Mesenchymal stem cell (in vitro differentiated cells and primary cell): ENCODE data around the gene UBE2D2.

Source experiments
- DNase-seq: peaks from one replicate; pipeline ENCODE4 v3.0.0-alpha.2; 2013
- H2AFZ ChIP-seq: one replicate; pipeline ENCODE4 v1.6.1; 2013; ENCODE audit warnings: low read depth, mild to moderate bottlenecking, control low read depth, inconsistent platforms, low read length, moderate library complexity
- H2AK5ac ChIP-seq: 2 replicates; pipeline ENCODE4 v1.6.1; 2013; ENCODE audit warnings: low read length, moderate library complexity, mild to moderate bottlenecking, inconsistent platforms; ENCODE audit not compliant: severe bottlenecking
- H2BK120ac ChIP-seq: one replicate; pipeline ENCODE4 v1.6.1; 2013; ENCODE audit warnings: low read depth, mild to moderate bottlenecking, inconsistent platforms, low read length, moderate library complexity
- H2BK12ac ChIP-seq, 2 experiments: one replicate each; pipeline ENCODE4 v1.6.1; 2013; ENCODE audit warnings: inconsistent platforms in 2 of 2, low read length in 2 of 2, mild to moderate bottlenecking in 2 of 2, moderate library complexity in 2 of 2, control low read depth in 1 of 2
- H2BK15ac ChIP-seq: one replicate; pipeline ENCODE4 v1.6.1; 2013; ENCODE audit warnings: mild to moderate bottlenecking, low read depth, inconsistent platforms; ENCODE audit not compliant: poor library complexity, severe bottlenecking
- H2BK5ac ChIP-seq: 2 replicates; pipeline ENCODE4 v1.6.1; 2013; ENCODE audit warnings: low read depth, mild to moderate bottlenecking, low read length, control low read depth, inconsistent platforms; ENCODE audit not compliant: poor library complexity, severe bottlenecking
- H3K14ac ChIP-seq, 2 experiments: one replicate each; pipeline ENCODE4 v1.6.1; 2013; ENCODE audit warnings: inconsistent platforms in 2 of 2, low read length in 2 of 2, control low read depth in 1 of 2, mild to moderate bottlenecking in 1 of 2, moderate library complexity in 1 of 2
- H3K18ac ChIP-seq, 2 experiments: one replicate each; pipeline ENCODE4 v1.6.1; 2013; ENCODE audit warnings: inconsistent platforms in 2 of 2, low read length in 2 of 2, control low read depth in 1 of 2, low read depth in 1 of 2, mild to moderate bottlenecking in 1 of 2
- H3K23ac ChIP-seq, 2 experiments: one replicate each; pipeline ENCODE4 v1.6.1; 2013; ENCODE audit warnings: inconsistent platforms in 2 of 2, low read length in 2 of 2, mild to moderate bottlenecking in 2 of 2, moderate library complexity in 2 of 2, control low read depth in 1 of 2
- H3K27ac ChIP-seq: 2 replicates; pipeline ENCODE4 v1.5.1; 2013; ENCODE audit warnings: mild to moderate bottlenecking, moderate library complexity, low read length, control low read depth, inconsistent platforms; ENCODE audit not compliant: poor library complexity, severe bottlenecking
- H3K27me3 ChIP-seq, 2 experiments: 2 replicates each; pipeline versions ENCODE4 v1.6.1 to v1.7.0; 2013; ENCODE audit warnings: low read length in 2 of 2, mild to moderate bottlenecking in 2 of 2, moderate library complexity in 2 of 2, control low read depth in 1 of 2, inconsistent platforms in 1 of 2; ENCODE audit not compliant: control insufficient read depth in 1 of 2, insufficient read depth in 1 of 2
- H3K36me3 ChIP-seq, 2 experiments: 2 replicates each; pipeline versions ENCODE4 v1.6.1 to v1.7.0; 2013; ENCODE audit warnings: low read length in 2 of 2, control low read depth in 1 of 2, inconsistent platforms in 1 of 2, low read depth in 1 of 2, mild to moderate bottlenecking in 1 of 2; ENCODE audit not compliant: insufficient read depth in 2 of 2, control insufficient read depth in 1 of 2
- H3K4ac ChIP-seq, 2 experiments: one replicate each; pipeline ENCODE4 v1.6.1; 2013; ENCODE audit warnings: inconsistent platforms in 2 of 2, low read length in 2 of 2, mild to moderate bottlenecking in 2 of 2, moderate library complexity in 2 of 2, control low read depth in 1 of 2, low read depth in 1 of 2
- H3K4me1 ChIP-seq: 2 replicates; pipeline ENCODE4 v1.6.1; 2013; ENCODE audit warnings: low read depth, low read length, control low read depth; ENCODE audit not compliant: control insufficient read depth, insufficient read depth
- H3K4me2 ChIP-seq: 2 replicates; pipeline ENCODE4 v1.6.1; 2013; ENCODE audit warnings: low read length, mild to moderate bottlenecking, inconsistent platforms; ENCODE audit not compliant: poor library complexity, severe bottlenecking
- H3K4me3 ChIP-seq, 2 experiments: 2 replicates each; pipeline versions ENCODE4 v1.5.1 to v1.7.0; 2013; ENCODE audit warnings: low read length in 2 of 2, mild to moderate bottlenecking in 2 of 2, control low read depth in 1 of 2, low read depth in 1 of 2; ENCODE audit not compliant: insufficient read depth in 1 of 2
- H3K79me1 ChIP-seq: replicated peaks from 2 replicates; pipeline ENCODE4 v1.6.1; 2013; ENCODE audit warnings: mild to moderate bottlenecking, control low read depth, low read length, inconsistent platforms; ENCODE audit not compliant: poor library complexity, severe bottlenecking
- H3K9ac ChIP-seq: 2 replicates; pipeline ENCODE4 v1.7.0; 2013; ENCODE audit warnings: mild to moderate bottlenecking, low read length, moderate library complexity
- H3K9me3 ChIP-seq: 2 replicates; pipeline ENCODE4 v1.7.0; 2013; ENCODE audit warnings: mild to moderate bottlenecking, low read length; ENCODE audit not compliant: control insufficient read depth
- H4K8ac ChIP-seq: one replicate; pipeline ENCODE4 v1.6.1; 2013; ENCODE audit warnings: inconsistent platforms, mild to moderate bottlenecking, low read length, moderate library complexity
- H4K91ac ChIP-seq: one replicate; pipeline ENCODE4 v1.6.1; 2013; ENCODE audit warnings: mild to moderate bottlenecking, low read length, inconsistent platforms
- WGBS: methylation state at CpG from one replicate; pipeline ENCODE4 v1.1.7; 2013; ENCODE audit warnings: mixed read lengths; 5-methylcytosine and 5-hydroxymethylcytosine counted together

UBE2D2 gene

GRCh38 chr5:139644001-139644456 lies 82.9 kb downstream of the UBE2D2 start:
- Histone ChIP-seq H3K9ac (no peak overlapping the region), H2BK15ac (no peak overlapping the region), H2BK120ac (no peak overlapping the region), H3K27me3 (peaks cover 0 to 12% of the 10 kb centered on the region in 2 experiments), H3K27ac (no peak overlapping the region), H3K18ac (peak overlapping the region in 1 of 2 experiments; percentile 28), H3K36me3 (no peaks in the 10 kb centered on the region), H4K91ac (no peak overlapping the region), H2BK12ac (peak overlapping the region in 1 of 2 experiments; percentile 7), H2AK5ac (peak overlapping the region; percentile 77), H3K4me1 (peaks cover 58% of the 10 kb centered on the region), H3K14ac (no peak overlapping the region), H4K8ac (no peak overlapping the region), H3K4me2 (no peak overlapping the region), H3K9me3 (no peaks in the 10 kb centered on the region), H3K23ac (no peak overlapping the region), H2BK5ac (no peak overlapping the region), H2AFZ (no peak overlapping the region), H3K4me3 (no peak overlapping the region), H3K79me1 (peaks cover 18% of the 10 kb centered on the region), H3K4ac (no peak overlapping the region)
- WGBS, result 93% methylated on average over 5 of the region's 5 CpGs
- no peak for DNase-seq

GRCh38 chr5:139644646-139645429 lies 83.7 kb downstream of the UBE2D2 start:
- H3K9me3 ChIP-seq, result no peaks in the 10 kb centered on the region
- no peak overlapping the region for H3K4me2 ChIP-seq
- peak overlapping the region; percentile 31 for H2AK5ac ChIP-seq
- H3K36me3 ChIP-seq, result peaks cover 0 to 3% of the 10 kb centered on the region in 2 experiments
- H2BK5ac ChIP-seq, result no peak overlapping the region
- H4K8ac ChIP-seq, result no peak overlapping the region
- WGBS, result 91% methylated on average over 3 of the region's 3 CpGs
- no peak overlapping the region for H3K9ac ChIP-seq
- H3K14ac ChIP-seq, result no peak overlapping the region
- H3K4me3 ChIP-seq, result no peak overlapping the region
- no peak for DNase-seq
- H3K18ac ChIP-seq, result no peak overlapping the region
- no peak overlapping the region for H3K4ac ChIP-seq
- H3K23ac ChIP-seq, result peak overlapping the region in 1 of 2 experiments; percentile 23
- H2AFZ ChIP-seq, result no peak overlapping the region
- peaks cover 0 to 12% of the 10 kb centered on the region in 2 experiments for H3K27me3 ChIP-seq
- H3K27ac ChIP-seq, result no peak overlapping the region
- H4K91ac ChIP-seq, result no peak overlapping the region
- peaks cover 18% of the 10 kb centered on the region for H3K79me1 ChIP-seq
- no peak overlapping the region for H2BK12ac ChIP-seq
- no peak overlapping the region for H2BK120ac ChIP-seq
- H3K4me1 ChIP-seq, result peaks cover 52% of the 10 kb centered on the region
- H2BK15ac ChIP-seq, result no peak overlapping the region

- no peak overlapping the region for H2BK15ac ChIP-seq
- H4K91ac ChIP-seq, result no peak overlapping the region
- H3K9me3 ChIP-seq, result no peaks in the 10 kb centered on the region
- no peak overlapping the region for H2BK12ac ChIP-seq
- H3K4ac ChIP-seq, result no peak overlapping the region
- 91% methylated on average over 3 of the region's 3 CpGs for WGBS
- no peak overlapping the region for H2AFZ ChIP-seq
- DNase-seq, result no peak
- no peak overlapping the region for H4K8ac ChIP-seq
- H3K23ac ChIP-seq, result no peak overlapping the region
- H3K27me3 ChIP-seq, result peaks cover 0 to 12% of the 10 kb centered on the region in 2 experiments
- H2BK5ac ChIP-seq, result no peak overlapping the region
- H2AK5ac ChIP-seq, result peak overlapping the region; percentile 10
- H3K4me3 ChIP-seq, result no peak overlapping the region
- peaks cover 46% of the 10 kb centered on the region for H3K4me1 ChIP-seq
- no peak overlapping the region for H3K14ac ChIP-seq
- no peak overlapping the region for H2BK120ac ChIP-seq
- peaks cover 18% of the 10 kb centered on the region for H3K79me1 ChIP-seq
- H3K36me3 ChIP-seq, result peaks cover 0 to 10% of the 10 kb centered on the region in 2 experiments
- no peak overlapping the region for H3K4me2 ChIP-seq
- H3K18ac ChIP-seq, result no peak overlapping the region
- no peak overlapping the region for H3K27ac ChIP-seq
- no peak overlapping the region for H3K9ac ChIP-seq
These were observed 84.3 kb downstream of the UBE2D2 start for GRCh38 chr5:139645430-139645871.

- WGBS, result 100% methylated on average over 2 of the region's 3 CpGs
- Histone ChIP-seq H2BK15ac (no peak overlapping the region), H3K27me3 (peaks cover 0 to 12% of the 10 kb centered on the region in 2 experiments), H2BK12ac (no peak overlapping the region), H2BK120ac (no peak overlapping the region), H2BK5ac (no peak overlapping the region), H3K27ac (no peak overlapping the region), H3K18ac (no peak overlapping the region), H4K91ac (no peak overlapping the region), H3K36me3 (peaks cover 0 to 15% of the 10 kb centered on the region in 2 experiments), H3K14ac (no peak overlapping the region), H2AK5ac (no peak overlapping the region), H2AFZ (no peak overlapping the region), H3K9ac (no peak overlapping the region), H3K4me3 (no peak overlapping the region), H3K23ac (no peak overlapping the region), H3K9me3 (no peaks in the 10 kb centered on the region), H4K8ac (no peak overlapping the region), H3K79me1 (peaks cover 16% of the 10 kb centered on the region), H3K4ac (no peak overlapping the region), H3K4me2 (no peak overlapping the region), H3K4me1 (peaks cover 41% of the 10 kb centered on the region)
- DNase-seq, result no peak
These were observed 85.0 kb downstream of the UBE2D2 start for GRCh38 chr5:139646111-139646510.
